Measurements from ENCODE around the gene LRRC61. TPM values are rescaled to one million over a fixed set of nuclear protein-coding genes. Genes with fewer than 3 reads are reported as not detected.

The LRRC61 gene
- polyA plus RNA-seq, 1 donor (not counting 4 experiments of a cell fraction or from before 2014, with no cell fraction given) = 1.0 TPM

GRCh38 chr7:150361402-150361801 lies 38.2 kb downstream of the LRRC61 start:
- H3K9me3 ChIP-seq (ENCODE audit: control insufficient read depth, low read depth, low read length) = no peaks in the 10 kb centered on the region
- H3K9ac ChIP-seq (ENCODE audit: control insufficient read depth, extremely low read depth, insufficient read depth, low read length) = no peak overlapping the region
- no peaks in the 10 kb centered on the region for H3K27me3 ChIP-seq (ENCODE audit: control insufficient read depth, extremely low read depth, insufficient read depth, low read length)
- FAIRE-seq (no peak), DNase-seq (ENCODE audit: low read depth, low spot score) (no peak)
- H3K4me1 ChIP-seq (ENCODE audit: control insufficient read depth, extremely low read depth, insufficient read depth, low read length) = no peaks in the 10 kb centered on the region
- H3K36me3 ChIP-seq (ENCODE audit: control insufficient read depth in 2 of 2, extremely low read depth in 1 of 2, insufficient read depth in 2 of 2, low read length in 2 of 2) = no peaks in the 10 kb centered on the region
- TF ChIP-seq EZH2 (IDR thresholded peaks at IDR 0.05; ENCODE audit: low read length) (no peak), CTCF (optimal IDR thresholded peaks at IDR 0.05 in 1 of 3, IDR thresholded peaks at IDR 0.05 in 1 of 3, conservative IDR thresholded peaks at IDR 0.05 in 1 of 3; ENCODE audit: extremely low read depth in 1 of 3, insufficient read depth in 2 of 3, low read length in 3 of 3) (no peak)
- no peak overlapping the region for H3K4me3 ChIP-seq (ENCODE audit: control insufficient read depth in 2 of 3, extremely low read depth in 1 of 3, insufficient read depth in 2 of 3, low read depth in 1 of 3, low read length in 3 of 3)
- no peak overlapping the region for H3K4me2 ChIP-seq (ENCODE audit: control insufficient read depth, extremely low read depth, insufficient read depth, low read depth, low read length)
- no peaks in the 10 kb centered on the region for H3K79me2 ChIP-seq (ENCODE audit: control insufficient read depth, insufficient read depth, low read length)
- no peak overlapping the region for H2AFZ ChIP-seq (ENCODE audit: control insufficient read depth, low read length)
- no peak overlapping the region for H3K27ac ChIP-seq (ENCODE audit: control insufficient read depth, insufficient read depth, low read length)
- H4K20me1 ChIP-seq (ENCODE audit: control insufficient read depth, extremely low read depth, insufficient read depth, low read length) = no peaks in the 10 kb centered on the region
- no peaks in the 10 kb centered on the region for H3K9me1 ChIP-seq (ENCODE audit: control insufficient read depth, extremely low read depth, insufficient read depth, low read length)
- dilution Hi-C loops (cut with MboI; ENCODE audit: extremely low pct_ligation_motif_present, low sequenced_read_pairs) = no loop called here

GRCh38 chr7:150361807-150362621 lies 38.9 kb downstream of the LRRC61 start:
- dilution Hi-C loops (cut with MboI; ENCODE audit: extremely low pct_ligation_motif_present, low sequenced_read_pairs) = no loop called here
- H3K4me2 ChIP-seq (ENCODE audit: control insufficient read depth, extremely low read depth, insufficient read depth, low read depth, low read length) = no peak overlapping the region
- H3K27ac ChIP-seq (ENCODE audit: control insufficient read depth, insufficient read depth, low read length) = no peak overlapping the region
- FAIRE-seq (no peak), DNase-seq (ENCODE audit: low read depth, low spot score) (no peak)
- no peaks in the 10 kb centered on the region for H4K20me1 ChIP-seq (ENCODE audit: control insufficient read depth, extremely low read depth, insufficient read depth, low read length)
- no peak overlapping the region for H3K9ac ChIP-seq (ENCODE audit: control insufficient read depth, extremely low read depth, insufficient read depth, low read length)
- H3K27me3 ChIP-seq (ENCODE audit: control insufficient read depth, extremely low read depth, insufficient read depth, low read length) = no peaks in the 10 kb centered on the region
- no peak for TF ChIP-seq EZH2 (IDR thresholded peaks at IDR 0.05; ENCODE audit: low read length)
- no peak for TF ChIP-seq CTCF (optimal IDR thresholded peaks at IDR 0.05 in 1 of 3, IDR thresholded peaks at IDR 0.05 in 1 of 3, conservative IDR thresholded peaks at IDR 0.05 in 1 of 3; ENCODE audit: extremely low read depth in 1 of 3, insufficient read depth in 2 of 3, low read length in 3 of 3)
- H2AFZ ChIP-seq (ENCODE audit: control insufficient read depth, low read length) = no peak overlapping the region
- H3K36me3 ChIP-seq (ENCODE audit: control insufficient read depth in 2 of 2, extremely low read depth in 1 of 2, insufficient read depth in 2 of 2, low read length in 2 of 2) = no peaks in the 10 kb centered on the region
- no peaks in the 10 kb centered on the region for H3K79me2 ChIP-seq (ENCODE audit: control insufficient read depth, insufficient read depth, low read length)
- H3K9me1 ChIP-seq (ENCODE audit: control insufficient read depth, extremely low read depth, insufficient read depth, low read length) = no peaks in the 10 kb centered on the region
- no peaks in the 10 kb centered on the region for H3K9me3 ChIP-seq (ENCODE audit: control insufficient read depth, low read depth, low read length)
- no peaks in the 10 kb centered on the region for H3K4me1 ChIP-seq (ENCODE audit: control insufficient read depth, extremely low read depth, insufficient read depth, low read length)
- H3K4me3 ChIP-seq (ENCODE audit: control insufficient read depth in 2 of 3, extremely low read depth in 1 of 3, insufficient read depth in 2 of 3, low read depth in 1 of 3, low read length in 3 of 3) = no peak overlapping the region
